Endothelial cell of umbilical vein (primary cell): ENCODE results near the gene ST6GAL1. TPM values are rescaled to one million over a fixed set of nuclear protein-coding genes. Genes with fewer than 3 reads are reported as not detected.

ENCODE experiments used
- BruUV-seq: library from RNA; stranded (reverse); fragments of 400-500 nt; replicated peaks from 2 replicates; lab custom pipeline; 2021; lab: Mats Ljungman, UMichigan
- CTCF ChIA-PET: fragments of 300-600, 350-600 bp; sonication (Branson Sonifier 250); formaldehyde crosslinking; loops from one replicate; lab custom pipeline; 2021; ENCODE audit warnings: antibody characterized with exemption, inconsistent platforms; lab: Charles Lee
- POLR2A ChIA-PET: fragments of 300-600, 350-600 bp; sonication (Branson Sonifier 250); formaldehyde crosslinking; loops from one replicate; lab custom pipeline; 2021; ENCODE audit warnings: antibody characterized with exemption, inconsistent platforms; lab: Charles Lee
- DNase-seq: peaks from one replicate; pipeline ENCODE4 v3.0.0-alpha.2; 2011; ENCODE audit warnings: low read depth, low spot score
- FAIRE-seq: peaks from 2 replicates; lab custom pipeline; 2011; peaks lifted over from hg19 to GRCh38; lab: Jason Lieb, UNC
- H2AFZ ChIP-seq: 2 replicates; pipeline ENCODE4 v1.6.0; 2012; ENCODE audit warnings: low read depth, low read length, control low read depth, inconsistent platforms
- H3K27ac ChIP-seq: 2 replicates; pipeline ENCODE4 v1.5.1; 2011; ENCODE audit warnings: low read depth, mild to moderate bottlenecking, control low read depth, low read length, moderate library complexity; ENCODE audit not compliant: insufficient read depth
- H3K27me3 ChIP-seq, 2 experiments: 2 replicates each; pipeline versions ENCODE4 v1.6.0 to v1.6.1; 2011; ENCODE audit warnings: low read length in 2 of 2, mixed read lengths in 1 of 2; ENCODE audit not compliant: control insufficient read depth in 2 of 2, insufficient read depth in 2 of 2
- H3K36me3 ChIP-seq, 2 experiments: 2 replicates in 1 of 2; 3 replicates in 1 of 2; pipeline ENCODE4 v1.5.1; 2011; ENCODE audit warnings: low read length in 2 of 2, mild to moderate bottlenecking in 1 of 2, moderate library complexity in 1 of 2; ENCODE audit not compliant: control insufficient read depth in 2 of 2, insufficient read depth in 2 of 2; ENCODE audit errors: extremely low read depth in 1 of 2
- H3K4me1 ChIP-seq: 3 replicates; pipeline ENCODE4 v1.5.1; 2011; ENCODE audit warnings: mild to moderate bottlenecking, low read length; ENCODE audit not compliant: control insufficient read depth, insufficient read depth; ENCODE audit errors: extremely low read depth
- H3K4me2 ChIP-seq: 2 replicates; pipeline ENCODE4 v1.6.1; 2011; ENCODE audit warnings: low read length, control low read depth, mixed read lengths; ENCODE audit not compliant: insufficient read depth
- H3K4me3 ChIP-seq, 3 experiments: fragments of 200-600 bp in 1 of 3; sonication (generic), shearing (Covaris generic) in 1 of 3; replicated peaks in 1 of 3; 2 replicates each; pipeline ENCODE4 v1.5.1; 2011 to 2016; ENCODE audit warnings: control low read depth in 3 of 3, low read length in 3 of 3, mild to moderate bottlenecking in 2 of 3, inconsistent platforms in 1 of 3, low read depth in 1 of 3, moderate library complexity in 1 of 3; ENCODE audit not compliant: insufficient read depth in 1 of 3
- H3K79me2 ChIP-seq: 2 replicates; pipeline ENCODE4 v1.6.0; 2012; ENCODE audit warnings: low read length, inconsistent platforms; ENCODE audit not compliant: control insufficient read depth, insufficient read depth
- H3K9ac ChIP-seq: replicated peaks from 2 replicates; pipeline ENCODE3; 2011; ENCODE audit warnings: low read length, control low read depth; ENCODE audit not compliant: insufficient read depth; ENCODE audit errors: extremely low read depth
- H3K9me1 ChIP-seq: replicated peaks from 3 replicates; pipeline ENCODE4 v1.6.0; 2011; ENCODE audit warnings: mild to moderate bottlenecking, low read length; ENCODE audit not compliant: control insufficient read depth, insufficient read depth; ENCODE audit errors: extremely low read depth
- H3K9me3 ChIP-seq: replicated peaks from 2 replicates; pipeline ENCODE4 v1.5.1; 2012; ENCODE audit warnings: low read length, inconsistent platforms; ENCODE audit not compliant: control insufficient read depth, insufficient read depth
- H4K20me1 ChIP-seq: replicated peaks from 2 replicates; pipeline ENCODE3; 2011; ENCODE audit warnings: mild to moderate bottlenecking, low read length; ENCODE audit not compliant: control insufficient read depth, insufficient read depth; ENCODE audit errors: extremely low read depth
- CTCF ChIP-seq, 2 donors: IDR thresholded peaks; 1 replicate in 1 of 2; 2 replicates in 1 of 2; pipeline ENCODE4 v1.5.1; 2011; ENCODE audit warnings: low read length in 2 of 2, mild to moderate bottlenecking in 2 of 2, moderate library complexity in 2 of 2, control low read depth in 1 of 2, inconsistent platforms in 1 of 2, low read depth in 1 of 2; ENCODE audit not compliant: insufficient read depth in 1 of 2; ENCODE audit errors: extremely low read depth in 1 of 2
- EZH2 ChIP-seq: IDR thresholded peaks from 2 replicates; pipeline ENCODE4 v1.6.1; 2012; ENCODE audit warnings: borderline replicate concordance, low read depth, mild to moderate bottlenecking, moderate library complexity, low read length, inconsistent platforms; ENCODE audit not compliant: severe bottlenecking
- FOS ChIP-seq: IDR thresholded peaks from 2 replicates; pipeline ENCODE4 v1.6.1; 2011; ENCODE audit warnings: mild to moderate bottlenecking, low read length, moderate library complexity, borderline replicate concordance; ENCODE audit not compliant: insufficient read depth
- GATA2 ChIP-seq: IDR thresholded peaks from 2 replicates; pipeline ENCODE4 v1.7.0; 2011; ENCODE audit warnings: low read depth, mild to moderate bottlenecking, moderate library complexity, mixed read lengths, low read length; ENCODE audit not compliant: insufficient read length, insufficient read depth
- JUN ChIP-seq: IDR thresholded peaks from 2 replicates; pipeline ENCODE4 v1.6.1; 2011; ENCODE audit warnings: borderline replicate concordance, low read depth; ENCODE audit not compliant: insufficient read length, insufficient read depth
- MAX ChIP-seq: IDR thresholded peaks from 2 replicates; pipeline ENCODE4 v1.6.1; 2011; ENCODE audit not compliant: insufficient read depth, insufficient read length
- MYC ChIP-seq: IDR thresholded peaks from one replicate; pipeline ENCODE4 v1.6.1; 2011; ENCODE audit warnings: mild to moderate bottlenecking, low read depth, low read length
- POLR2AphosphoS5 ChIP-seq: IDR thresholded peaks from 2 replicates; pipeline ENCODE4 v1.6.1; 2012; ENCODE audit warnings: low read depth, mild to moderate bottlenecking, control low read depth, low read length, moderate library complexity; ENCODE audit not compliant: insufficient read depth
- dilution Hi-C: fragments of 300-500 bp; cut with MboI; formaldehyde crosslinking; loops from one replicate; pipeline ENCODE4 v1.15.0; 2019; ENCODE audit warnings: low sequenced_read_pairs; ENCODE audit not compliant: extremely low pct_ligation_motif_present
- intact Hi-C: fragments of 100-400 bp; cut with micrococcal nuclease; formaldehyde crosslinking; loops from one replicate; pipeline ENCODE4 v1.10.0; 2022
- polyA plus RNA-seq, 4 experiments: library from polyadenylated mRNA; depleted of rRNA in 3 of 4; stranded (reverse) in 3 of 4; unstranded in 1 of 4; fragments of >200 nt; gene quantifications; 2 replicates each; pipeline versions ENCODE4 v1.2.1 to v1.2.3, GENCODE V29; 2011 to 2012; ENCODE audit warnings: missing spikeins in 1 of 4
- total RNA-seq: library from RNA; stranded (reverse); gene quantifications from 2 replicates; pipeline ENCODE4 v1.2.3, GENCODE V29; 2021

ST6GAL1 gene
- total and polyA plus RNA-seq, 2 donors (not counting 3 experiments of a cell fraction or from before 2014, with no cell fraction given), result 63.9 to 101 TPM

- POLR2A ChIA-PET, result no interaction called here
- no peaks in the 10 kb centered on the region for H3K9me1 ChIP-seq
- no peak overlapping the region for H3K4me3 ChIP-seq
- H3K9ac ChIP-seq, result no peak overlapping the region
- no TSS peak for BruUV-seq
- no peaks in the 10 kb centered on the region for H3K9me3 ChIP-seq
- DNase-seq, result no peak
- dilution Hi-C loops, result no loop called here
- H3K27me3 ChIP-seq, result no peaks in the 10 kb centered on the region
- no peak overlapping the region for H3K4me2 ChIP-seq
- H3K4me1 ChIP-seq, result no peaks in the 10 kb centered on the region
- peaks cover 0 to 11% of the 10 kb centered on the region in 2 experiments for H3K36me3 ChIP-seq
- no peak overlapping the region for H2AFZ ChIP-seq
- CTCF ChIA-PET, result interaction anchor here (0.7 to 1.9 kb wide), 2 partner anchors 36 to 110 kb away, joined by 4 to 10 read pairs; no protein-coding TSS in a partner anchor
- intact Hi-C loops, result no loop called here
- H3K27ac ChIP-seq, result no peak overlapping the region
- H4K20me1 ChIP-seq, result no peaks in the 10 kb centered on the region
- FAIRE-seq, result no peak
- peaks cover 16% of the 10 kb centered on the region for H3K79me2 ChIP-seq
- TF ChIP-seq GATA2 (no peak), POLR2AphosphoS5 (no peak), JUN (no peak), MAX (no peak), MYC (no peak), EZH2 (no peak), FOS (no peak), CTCF (IDR thresholded peaks at IDR 0.05; ENCODE audit: extremely low read depth in 1 of 2, insufficient read depth in 1 of 2, low read depth in 1 of 2, low read length in 2 of 2) (no peak)
Observed at GRCh38 chr3:186959029-186959624, 28.8 kb downstream of the ST6GAL1 start.
